Measurements from ENCODE around the gene MAP2.
"Not testable (repeated sequence)": the region's sequence is repeated elsewhere in the genome, so short reads cannot be mapped to it uniquely, and the experiment has no call there.

DNA sequence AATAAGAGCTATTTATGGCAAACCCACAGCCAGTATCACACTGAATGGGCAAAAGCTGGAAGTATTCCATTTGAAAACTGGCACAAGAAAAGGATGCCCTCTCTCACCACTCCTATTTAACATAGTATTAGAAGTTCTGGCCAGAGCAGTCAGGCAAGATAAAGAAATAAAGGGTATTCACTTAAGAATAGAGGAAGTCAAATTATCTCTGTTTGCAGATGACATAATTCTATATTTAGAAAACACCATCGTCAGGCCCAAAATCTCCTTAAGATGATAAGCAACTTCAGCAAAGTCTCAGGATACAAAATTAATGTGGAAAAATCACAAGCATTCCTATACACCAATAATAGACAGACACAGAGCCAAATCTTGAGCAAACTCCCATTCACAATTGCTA lies 68.4 kb downstream of the MAP2 start:
- TF ChIP-seq, protein P1, sequence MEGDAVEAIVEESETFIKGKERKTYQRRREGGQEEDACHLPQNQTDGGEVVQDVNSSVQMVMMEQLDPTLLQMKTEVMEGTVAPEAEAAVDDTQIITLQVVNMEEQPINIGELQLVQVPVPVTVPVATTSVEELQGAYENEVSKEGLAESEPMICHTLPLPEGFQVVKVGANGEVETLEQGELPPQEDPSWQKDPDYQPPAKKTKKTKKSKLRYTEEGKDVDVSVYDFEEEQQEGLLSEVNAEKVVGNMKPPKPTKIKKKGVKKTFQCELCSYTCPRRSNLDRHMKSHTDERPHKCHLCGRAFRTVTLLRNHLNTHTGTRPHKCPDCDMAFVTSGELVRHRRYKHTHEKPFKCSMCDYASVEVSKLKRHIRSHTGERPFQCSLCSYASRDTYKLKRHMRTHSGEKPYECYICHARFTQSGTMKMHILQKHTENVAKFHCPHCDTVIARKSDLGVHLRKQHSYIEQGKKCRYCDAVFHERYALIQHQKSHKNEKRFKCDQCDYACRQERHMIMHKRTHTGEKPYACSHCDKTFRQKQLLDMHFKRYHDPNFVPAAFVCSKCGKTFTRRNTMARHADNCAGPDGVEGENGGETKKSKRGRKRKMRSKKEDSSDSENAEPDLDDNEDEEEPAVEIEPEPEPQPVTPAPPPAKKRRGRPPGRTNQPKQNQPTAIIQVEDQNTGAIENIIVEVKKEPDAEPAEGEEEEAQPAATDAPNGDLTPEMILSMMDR (conservative IDR thresholded peaks at IDR 0.05 in 1 of 2, IDR thresholded peaks at IDR 0.05 in 1 of 2; ENCODE audit: low read depth in 1 of 2, low read length in 2 of 2) = not testable (repeated sequence)
- TF ChIP-seq EZH2 (IDR thresholded peaks at IDR 0.05; ENCODE audit: low read length, missing control alignments) = not testable (repeated sequence)
